ENCODE measurements around the gene SART3. TPM values are rescaled to one million over a fixed set of nuclear protein-coding genes. Genes with fewer than 3 reads are reported as not detected.

SART3 gene
- total and polyA plus RNA-seq, 2 of the 8 experiments (the other 6 are each of a cell fraction or from before 2014, with no cell fraction given): 16.0 to 103 TPM

- Histone ChIP-seq H3K79me1 (ENCODE audit: low read depth, low read length) (no peaks in the 10 kb centered on the region; the same call in 1 of the 2 replicates), H3K18ac (ENCODE audit: extremely low read depth, low read length) (no peak overlapping the region), H3K4me2 (ENCODE audit: insufficient read depth in 1 of 2, low read depth in 2 of 2, low read length in 2 of 2) (no peak overlapping the region), H3K9ac (replicated peaks in 1 of 4; ENCODE audit: extremely low read depth in 1 of 4, low read depth in 3 of 4, low read length in 3 of 4) (no peak overlapping the region), H3K23me2 (ENCODE audit: low read depth, low read length) (peaks cover 7% of the 10 kb centered on the region; the same call in 1 of the 2 replicates), H3K14ac (ENCODE audit: insufficient read length) (no peak overlapping the region), H3K9me3 (ENCODE audit: insufficient read depth in 2 of 2, low read depth in 1 of 2, low read length in 1 of 2) (no peaks in the 10 kb centered on the region), H4K8ac (ENCODE audit: extremely low read depth, insufficient read depth, low read length) (0 out of 2 replicates have a peak overlapping the region, but pooled peaks have one; percentile 38), H3K27ac (ENCODE audit: low read depth, low read length) (no peak overlapping the region), H2BK12ac (ENCODE audit: low read depth, low read length) (0 out of 2 replicates have a peak overlapping the region, but pooled peaks have one; percentile 46), H3K56ac (replicated peaks; ENCODE audit: insufficient read length, low read depth, low read length) (no peak overlapping the region), H3K23ac (ENCODE audit: insufficient read length) (no peak overlapping the region), H2AFZ (ENCODE audit: low read length) (no peak overlapping the region), H4K20me1 (replicated peaks in 1 of 2; ENCODE audit: control insufficient read depth in 1 of 2, insufficient read depth in 2 of 2, low read length in 2 of 2) (peaks cover 0 to 8% of the 10 kb centered on the region in 2 experiments), H3K4ac (replicated peaks; ENCODE audit: insufficient read length, low read depth, low read length) (no peak overlapping the region), H3K27me3 (replicated peaks in 1 of 4; ENCODE audit: control insufficient read depth in 3 of 4, extremely low read depth in 1 of 4, insufficient read depth in 3 of 4, low read length in 3 of 4) (no peaks in the 10 kb centered on the region; a peak in 1 of 7 replicates), H4K91ac (replicated peaks; ENCODE audit: insufficient read length, low read length) (no peak overlapping the region), H2BK5ac (ENCODE audit: low read depth, low read length) (no peak overlapping the region), H2AK5ac (ENCODE audit: low read depth, low read length) (no peak overlapping the region), H2BK120ac (replicated peaks; ENCODE audit: low read depth, low read length) (no peak overlapping the region), H4K5ac (ENCODE audit: insufficient read length, low read depth, low read length) (no peak overlapping the region), H3K4me3 (ENCODE audit: extremely low read depth in 1 of 4, insufficient read depth in 2 of 4, low read depth in 3 of 4, low read length in 4 of 4) (no peak overlapping the region), H2BK20ac (ENCODE audit: low read length) (no peak overlapping the region), H3K79me2 (ENCODE audit: control insufficient read depth in 1 of 2, insufficient read depth in 2 of 2, low read length in 2 of 2) (no peaks in the 10 kb centered on the region), H2BK15ac (ENCODE audit: low read length) (0 out of 2 replicates have a peak overlapping the region, but pooled peaks have one; percentile 81), H3K36me3 (ENCODE audit: control insufficient read depth in 2 of 4, insufficient read depth in 4 of 4, low read length in 3 of 4) (no peaks in the 10 kb centered on the region), H3K4me1 (replicated peaks in 1 of 4; ENCODE audit: control insufficient read depth in 3 of 4, insufficient read depth in 4 of 4, low read length in 3 of 4) (peaks cover 0 to 14% (median 0%) of the 10 kb centered on the region in 4 experiments; a peak in 3 of 7 replicates)
- ChIA-PET POLR2A (ENCODE audit: partially characterized antibody) (interaction anchor here (1.1 to 1.8 kb wide), 4 partner anchors 10 to 132 kb away, joined by 3 to 4 read pairs (median 4); partner anchors contain the start of gene ISCU), CTCF (ENCODE audit: partially characterized antibody) (interaction anchor here (0.7 to 3.1 kb wide), 9 partner anchors 9 to 155 kb away, joined by 3 to 11 read pairs (median 3); partner anchors contain the start of gene ISCU)
- WGBS, 2 experiments (ENCODE audit: extremely low coverage in 1 of 2, insufficient coverage in 1 of 2, insufficient read length in 1 of 2, insufficient replicate concordance in 2 of 2, low coverage in 1 of 2, low lambda C conversion rate in 2 of 2, missing lambda C conversion rate in 1 of 2): 97% methylated on average over 11 of the region's 11 CpGs; no CpG with 5 or more reads in 1 of the 2 experiments
- DNase-seq (ENCODE audit: low read depth in 1 of 2, low spot score in 2 of 2) (no peak), FAIRE-seq (no peak)
- TF ChIP-seq EP300 (IDR thresholded peaks at IDR 0.05; ENCODE audit: borderline replicate concordance in 1 of 2, low read depth in 2 of 2, low read length in 2 of 2) (no peak), PHF8 (conservative IDR thresholded peaks at IDR 0.05; ENCODE audit: low read depth, low read length) (no peak), SP2 (IDR thresholded peaks at IDR 0.05; ENCODE audit: low read length) (no peak), JUND (IDR thresholded peaks at IDR 0.05; ENCODE audit: low read length) (no peak), RBBP5 (IDR thresholded peaks at IDR 0.05; ENCODE audit: borderline replicate concordance, low read depth, low read length) (no peak), CEBPB (IDR thresholded peaks at IDR 0.05; ENCODE audit: low read depth, low read length) (no peak), SUZ12 (IDR thresholded peaks at IDR 0.05; ENCODE audit: low read length) (no peak), TBP (IDR thresholded peaks at IDR 0.05; ENCODE audit: low read depth, low read length) (no peak), RXRA (IDR thresholded peaks at IDR 0.05; ENCODE audit: insufficient read depth, low read depth, low read length) (no peak), RNF2 (IDR thresholded peaks at IDR 0.05; ENCODE audit: borderline replicate concordance, low read depth, low read length, missing control alignments, poor library complexity, severe bottlenecking) (no peak)
- TF ChIP-seq, protein P1, sequence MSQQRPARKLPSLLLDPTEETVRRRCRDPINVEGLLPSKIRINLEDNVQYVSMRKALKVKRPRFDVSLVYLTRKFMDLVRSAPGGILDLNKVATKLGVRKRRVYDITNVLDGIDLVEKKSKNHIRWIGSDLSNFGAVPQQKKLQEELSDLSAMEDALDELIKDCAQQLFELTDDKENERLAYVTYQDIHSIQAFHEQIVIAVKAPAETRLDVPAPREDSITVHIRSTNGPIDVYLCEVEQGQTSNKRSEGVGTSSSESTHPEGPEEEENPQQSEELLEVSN (IDR thresholded peaks at IDR 0.05): no peak
Observed at GRCh38 chr12:108598553-108599250, 37.7 kb upstream of the SART3 start.

Measured in H1 (cell line).